B cell (primary cell): ENCODE data around the gene MYO9B. TPM values are rescaled to one million over a fixed set of nuclear protein-coding genes. Genes with fewer than 3 reads are reported as not detected.

Experiments used
- ATAC-seq: fragments of 200-7000 bp; cut with Tn5 transposase; one replicate; pipeline ENCODE4 v1.10.0; 2021; ENCODE audit warnings: low read depth, mild to moderate bottlenecking, moderate number of reproducible peaks, moderate library complexity
- CTCF ChIA-PET: fragments of 350-600 bp; sonication (Branson Sonifier 250); formaldehyde crosslinking; loops from one replicate; lab custom pipeline; 2021; ENCODE audit warnings: antibody characterized with exemption, inconsistent platforms; lab: Charles Lee
- POLR2A ChIA-PET: fragments of 350-600 bp; sonication (Branson Sonifier 250); formaldehyde crosslinking; loops from one replicate; lab custom pipeline; 2021; ENCODE audit warnings: antibody characterized with exemption; lab: Charles Lee
- DNase-seq: peaks from one replicate; pipeline ENCODE4 v3.0.0; 2013
- H2AFZ ChIP-seq: 2 replicates; pipeline ENCODE4 v1.6.1; 2012; ENCODE audit warnings: mild to moderate bottlenecking, low read depth, low read length; ENCODE audit not compliant: insufficient read depth, poor library complexity, severe bottlenecking
- H3K27ac ChIP-seq, 2 donors: 1 replicate in 1 of 2; 2 replicates in 1 of 2; pipeline ENCODE4 v1.5.1; 2012 to 2013; ENCODE audit warnings: low read length in 2 of 2, mild to moderate bottlenecking in 2 of 2, moderate library complexity in 1 of 2
- H3K27me3 ChIP-seq, 4 experiments: fragments of 200-600 bp in 1 of 4; sonication (generic) in 1 of 4; replicated peaks in 1 of 4; 1 replicate in 2 of 4; 2 replicates in 2 of 4; pipeline versions ENCODE4 v1.6.1 to v1.7.0; 2013 to 2016; ENCODE audit warnings: low read length in 3 of 4, mild to moderate bottlenecking in 2 of 4, mixed read lengths in 1 of 4, moderate library complexity in 1 of 4; ENCODE audit not compliant: insufficient read depth in 4 of 4, control insufficient read depth in 3 of 4; ENCODE audit errors: control extremely low read depth in 1 of 4
- H3K36me3 ChIP-seq, 2 experiments: replicated peaks in 1 of 2; 1 replicate in 1 of 2; 2 replicates in 1 of 2; pipeline versions ENCODE4 v1.6.1 to v1.7.1; 2013; ENCODE audit warnings: low read length in 1 of 2; ENCODE audit not compliant: insufficient read depth in 2 of 2, control insufficient read depth in 1 of 2; ENCODE audit errors: control extremely low read depth in 1 of 2, extremely low read depth in 1 of 2
- H3K4me1 ChIP-seq, 2 donors: fragments of 200-600 bp in 1 of 2; sonication (generic) in 1 of 2; 1 replicate in 1 of 2; 2 replicates in 1 of 2; pipeline versions ENCODE4 v1.5.1 to v1.6.1; 2013 to 2017; ENCODE audit warnings: low read length in 2 of 2; ENCODE audit not compliant: control insufficient read depth in 2 of 2, insufficient read depth in 2 of 2
- H3K4me2 ChIP-seq: replicated peaks from 2 replicates; pipeline ENCODE3; 2012; ENCODE audit warnings: mild to moderate bottlenecking, low read depth, low read length; ENCODE audit not compliant: poor library complexity, severe bottlenecking
- H3K4me3 ChIP-seq, 5 experiments: fragments of 200-600 bp in 1 of 5; sonication (generic) in 1 of 5; 1 replicate in 3 of 5; 2 replicates in 2 of 5; pipeline versions ENCODE4 v1.5.1 to v1.7.0; 2011 to 2016; ENCODE audit warnings: low read length in 4 of 5, mild to moderate bottlenecking in 4 of 5, low read depth in 2 of 5, control low read depth in 1 of 5, moderate library complexity in 1 of 5; ENCODE audit not compliant: insufficient read depth in 1 of 5; ENCODE audit errors: control extremely low read depth in 1 of 5, extremely low read depth in 1 of 5
- H3K79me2 ChIP-seq: fragments of 200-600 bp; sonication (generic); one replicate; pipeline ENCODE4 v1.6.0; 2016; ENCODE audit warnings: low read length; ENCODE audit not compliant: control insufficient read depth, insufficient read depth
- H3K9ac ChIP-seq: fragments of 200-600 bp; sonication (generic); 2 replicates; pipeline ENCODE4 v1.6.1; 2017; ENCODE audit warnings: mild to moderate bottlenecking, low read length, moderate library complexity
- H3K9me3 ChIP-seq, 3 donors: one replicate each; pipeline versions ENCODE4 v1.6.1 to v1.7.1; 2013; ENCODE audit warnings: low read length in 2 of 3; ENCODE audit not compliant: control insufficient read depth in 2 of 3, insufficient read depth in 1 of 3; ENCODE audit errors: control extremely low read depth in 1 of 3
- H4K20me1 ChIP-seq: 2 replicates; pipeline ENCODE4 v1.6.0; 2012; ENCODE audit warnings: mild to moderate bottlenecking, low read length; ENCODE audit not compliant: insufficient read depth, control insufficient read depth, poor library complexity, severe bottlenecking
- H3K27ac Mint-ChIP-seq: one replicate; pipeline ENCODE4 v1.8.0; 2021; ENCODE audit warnings: mixed read lengths
- H3K27me3 Mint-ChIP-seq: one replicate; pipeline ENCODE4 v1.8.0; 2021; ENCODE audit warnings: mixed read lengths
- H3K4me1 Mint-ChIP-seq: one replicate; pipeline ENCODE4 v1.8.0; 2021; ENCODE audit warnings: mixed read lengths
- H3K4me3 Mint-ChIP-seq: one replicate; pipeline ENCODE4 v1.8.0; 2021; ENCODE audit warnings: mixed read lengths
- H3K9me3 Mint-ChIP-seq: one replicate; pipeline ENCODE4 v1.8.0; 2022; ENCODE audit warnings: mixed read lengths; ENCODE audit not compliant: insufficient read depth
- EZH2 ChIP-seq: IDR thresholded peaks from 2 replicates; pipeline ENCODE4 v1.6.1; 2012; ENCODE audit warnings: borderline replicate concordance, low read depth, mild to moderate bottlenecking, moderate library complexity, low read length; ENCODE audit not compliant: insufficient read depth, poor library complexity, severe bottlenecking
- WGBS: methylation state at CpG from one replicate; pipeline ENCODE4 v1.1.5; 2013; ENCODE audit warnings: missing lambda C conversion rate; ENCODE audit not compliant: insufficient coverage; 5-methylcytosine and 5-hydroxymethylcytosine counted together
- intact Hi-C: fragments of 100-400 bp; cut with micrococcal nuclease; formaldehyde crosslinking; loops from one replicate; pipeline ENCODE4 v1.10.0; 2022
- polyA plus RNA-seq: library from polyadenylated mRNA; depleted of rRNA; stranded (reverse); fragments of >200 nt; gene quantifications from 2 replicates; pipeline ENCODE4 v1.2.3, GENCODE V29; 2012
- total RNA-seq, 2 donors: library from RNA; stranded (reverse); fragments of 120-200 nt in 1 of 2; gene quantifications; 1 replicate in 1 of 2; 2 replicates in 1 of 2; pipeline versions ENCODE4 v1.2.3 to v1.2.4, GENCODE V29; 2013 to 2022
- TF ChIP-seq, protein P1 (sequence below): fragments of 200-600 bp; IDR thresholded peaks from one replicate; pipeline ENCODE4 v1.8.0; 2022; ENCODE audit warnings: antibody characterized with exemption, mild to moderate bottlenecking

Gene MYO9B
- total and polyA plus RNA-seq, 2 donors (not counting 1 experiment from before 2014, with no cell fraction given) = 256 to 273 TPM

DNA sequence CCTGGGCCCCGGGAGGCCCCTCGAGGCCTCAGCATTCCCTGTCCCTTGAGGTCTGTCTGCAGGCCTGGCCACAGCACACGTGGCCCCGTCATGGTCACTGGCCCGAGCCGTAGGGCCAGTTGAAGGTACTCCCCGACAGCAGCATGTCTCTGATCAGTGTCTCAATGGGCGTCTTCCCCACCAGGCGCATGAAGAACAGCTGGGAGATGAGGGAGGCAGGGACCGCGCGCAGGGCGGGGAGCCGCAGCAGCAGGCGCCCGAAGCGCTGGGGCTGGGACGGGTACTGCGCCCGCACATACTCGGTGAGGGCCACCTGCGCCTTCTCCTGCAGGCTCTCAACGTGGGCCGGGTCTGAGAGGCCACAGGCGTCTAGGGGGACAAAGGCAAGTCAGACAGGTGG, 156.7 kb downstream of the MYO9B start:
- ATAC-seq = no peak
- 98% methylated on average over 25 of the region's 25 CpGs for WGBS
- Histone ChIP-seq H3K9ac (no peak overlapping the region), H3K9me3 (peaks cover 0 to 3% (median 0%) of the 10 kb centered on the region in 3 donors), H3K79me2 (peaks cover 7% of the 10 kb centered on the region), H3K4me2 (no peak overlapping the region), H4K20me1 (no peaks in the 10 kb centered on the region), H3K36me3 (peaks cover 2 to 14% of the 10 kb centered on the region in 2 experiments), H3K4me1 (peaks cover 8 to 16% of the 10 kb centered on the region in 2 donors), H3K4me3 (no peak overlapping the region), H3K27ac (no peak overlapping the region), H3K27me3 (no peaks in the 10 kb centered on the region), H2AFZ (no peak overlapping the region)
- POLR2A ChIA-PET = interaction anchor here (0.8 kb wide), 1 partner anchor 859 kb away, joined by 13 read pairs; no protein-coding TSS in a partner anchor
- peak; percentile 12 for DNase-seq
- Mint-ChIP-seq H3K27ac (no peak overlapping the region), H3K27me3 (no peaks in the 10 kb centered on the region), H3K4me3 (no peak overlapping the region), H3K9me3 (no peaks in the 10 kb centered on the region), H3K4me1 (peaks cover 12% of the 10 kb centered on the region)
- TF ChIP-seq, protein P1, sequence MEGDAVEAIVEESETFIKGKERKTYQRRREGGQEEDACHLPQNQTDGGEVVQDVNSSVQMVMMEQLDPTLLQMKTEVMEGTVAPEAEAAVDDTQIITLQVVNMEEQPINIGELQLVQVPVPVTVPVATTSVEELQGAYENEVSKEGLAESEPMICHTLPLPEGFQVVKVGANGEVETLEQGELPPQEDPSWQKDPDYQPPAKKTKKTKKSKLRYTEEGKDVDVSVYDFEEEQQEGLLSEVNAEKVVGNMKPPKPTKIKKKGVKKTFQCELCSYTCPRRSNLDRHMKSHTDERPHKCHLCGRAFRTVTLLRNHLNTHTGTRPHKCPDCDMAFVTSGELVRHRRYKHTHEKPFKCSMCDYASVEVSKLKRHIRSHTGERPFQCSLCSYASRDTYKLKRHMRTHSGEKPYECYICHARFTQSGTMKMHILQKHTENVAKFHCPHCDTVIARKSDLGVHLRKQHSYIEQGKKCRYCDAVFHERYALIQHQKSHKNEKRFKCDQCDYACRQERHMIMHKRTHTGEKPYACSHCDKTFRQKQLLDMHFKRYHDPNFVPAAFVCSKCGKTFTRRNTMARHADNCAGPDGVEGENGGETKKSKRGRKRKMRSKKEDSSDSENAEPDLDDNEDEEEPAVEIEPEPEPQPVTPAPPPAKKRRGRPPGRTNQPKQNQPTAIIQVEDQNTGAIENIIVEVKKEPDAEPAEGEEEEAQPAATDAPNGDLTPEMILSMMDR = no peak
- TF ChIP-seq EZH2 = no peak
- intact Hi-C loops = no loop called here
- CTCF ChIA-PET = no interaction called here

DNA sequence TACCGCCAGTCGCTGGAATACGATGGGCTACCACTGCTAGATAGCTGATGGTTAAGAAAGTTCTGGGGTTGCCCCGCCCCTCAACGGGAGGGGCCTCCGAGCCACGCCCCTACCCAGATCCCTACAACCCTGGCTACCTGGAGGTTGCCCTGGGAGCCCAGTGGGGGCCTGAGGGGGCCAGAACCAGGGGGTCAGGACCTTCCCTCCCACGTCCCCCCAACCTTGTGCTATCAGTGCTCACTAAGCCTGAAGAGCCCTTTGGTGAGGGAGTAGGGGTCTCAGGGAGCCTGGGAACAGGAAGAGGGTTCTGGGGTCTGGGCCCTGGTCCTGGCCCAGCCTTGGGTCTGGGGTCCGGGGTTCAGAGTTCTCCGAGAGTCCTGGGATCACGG, 159.3 kb downstream of the MYO9B start:
- no peaks in the 10 kb centered on the region for H3K27me3 ChIP-seq
- POLR2A ChIA-PET = interaction anchor here (1.6 kb wide), 1 partner anchor 8 kb away, joined by 4 read pairs; no protein-coding TSS in a partner anchor
- peak; percentile 72 for DNase-seq
- Mint-ChIP-seq H3K27ac (no peak overlapping the region), H3K4me1 (peaks cover 10% of the 10 kb centered on the region), H3K9me3 (no peaks in the 10 kb centered on the region), H3K4me3 (peak overlapping the region; percentile 80), H3K27me3 (no peaks in the 10 kb centered on the region)
- H3K27ac ChIP-seq = no peak overlapping the region
- TF ChIP-seq EZH2 = no peak
- TF ChIP-seq, protein P1 = no peak
- H4K20me1 ChIP-seq = no peaks in the 10 kb centered on the region
- H3K9ac ChIP-seq = peak overlapping the region; percentile 70
- peaks cover 7% of the 10 kb centered on the region for H3K79me2 ChIP-seq
- H3K4me3 ChIP-seq = peak overlapping the region; percentile 47 to 69 (median 56)
- H3K9me3 ChIP-seq = peaks cover 0 to 3% (median 0%) of the 10 kb centered on the region in 3 donors
- H3K4me2 ChIP-seq = peak overlapping the region; percentile 98
- CTCF ChIA-PET = interaction anchor here (1.0 to 2.7 kb wide), 19 partner anchors 8 to 520 kb away, joined by 3 to 19 read pairs (median 6); partner anchors contain the start of genes BABAM1, MVB12A, OCEL1 and USE1
- 0% methylated on average over 1 of the region's 11 CpGs for WGBS
- peaks cover 0 to under 1% of the 10 kb centered on the region in 2 experiments for H3K36me3 ChIP-seq
- peak overlapping the region; percentile 95 for H2AFZ ChIP-seq
- intact Hi-C loops = loop anchor here (1.0 kb wide), 3 partner anchors 9 to 20 kb away; partner anchors contain the start of genes NR2F6, OCEL1 and USE1
- peak; percentile 50 for ATAC-seq
- peaks cover 8 to 11% of the 10 kb centered on the region in 2 donors for H3K4me1 ChIP-seq
